Ovary (tissue), 3 donors: ENCODE results near the gene CLRN1.

ENCODE experiments used
- POLR2A ChIP-seq: fragments of 450-650 bp; IDR thresholded peaks from one replicate; pipeline ENCODE4 v1.6.1; 2017; ENCODE audit warnings: antibody characterized with exemption, mild to moderate bottlenecking, moderate library complexity
- TF ChIP-seq, protein P1 (sequence below), 3 donors: fragments of 450-650 bp in 2 of 3; fragments of 200-600 bp in 1 of 3; IDR thresholded peaks; one replicate each; pipeline versions ENCODE4 v1.5.1 to v1.8.0; 2016 to 2022; ENCODE audit warnings: antibody characterized with exemption in 3 of 3, mild to moderate bottlenecking in 1 of 3
- donor health status: DM: no; HTN: no; CAD: no.

DNA sequence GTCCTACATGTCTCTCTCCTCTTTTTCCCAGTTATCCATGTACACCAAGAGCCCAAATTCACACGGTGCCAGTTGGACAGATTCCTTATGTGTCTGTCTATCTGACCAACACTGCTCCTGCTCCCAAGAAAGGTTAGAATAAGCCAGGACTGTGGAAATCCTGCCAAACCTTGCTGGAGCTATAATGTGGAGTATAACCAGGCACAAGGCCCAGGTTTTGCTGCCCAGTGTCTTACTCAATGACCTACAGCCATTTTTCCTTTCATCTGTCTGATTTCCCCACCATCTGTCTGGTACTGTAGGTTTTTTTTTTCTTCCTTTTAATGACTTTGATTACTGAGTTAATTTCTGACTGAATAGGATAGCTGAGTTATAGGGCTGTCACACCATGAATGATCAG is 40.8 kb downstream of the CLRN1 start:
- TF ChIP-seq POLR2A = no peak
- TF ChIP-seq, protein P1, sequence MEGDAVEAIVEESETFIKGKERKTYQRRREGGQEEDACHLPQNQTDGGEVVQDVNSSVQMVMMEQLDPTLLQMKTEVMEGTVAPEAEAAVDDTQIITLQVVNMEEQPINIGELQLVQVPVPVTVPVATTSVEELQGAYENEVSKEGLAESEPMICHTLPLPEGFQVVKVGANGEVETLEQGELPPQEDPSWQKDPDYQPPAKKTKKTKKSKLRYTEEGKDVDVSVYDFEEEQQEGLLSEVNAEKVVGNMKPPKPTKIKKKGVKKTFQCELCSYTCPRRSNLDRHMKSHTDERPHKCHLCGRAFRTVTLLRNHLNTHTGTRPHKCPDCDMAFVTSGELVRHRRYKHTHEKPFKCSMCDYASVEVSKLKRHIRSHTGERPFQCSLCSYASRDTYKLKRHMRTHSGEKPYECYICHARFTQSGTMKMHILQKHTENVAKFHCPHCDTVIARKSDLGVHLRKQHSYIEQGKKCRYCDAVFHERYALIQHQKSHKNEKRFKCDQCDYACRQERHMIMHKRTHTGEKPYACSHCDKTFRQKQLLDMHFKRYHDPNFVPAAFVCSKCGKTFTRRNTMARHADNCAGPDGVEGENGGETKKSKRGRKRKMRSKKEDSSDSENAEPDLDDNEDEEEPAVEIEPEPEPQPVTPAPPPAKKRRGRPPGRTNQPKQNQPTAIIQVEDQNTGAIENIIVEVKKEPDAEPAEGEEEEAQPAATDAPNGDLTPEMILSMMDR (IDR thresholded peaks at IDR 0.05) = no peak
